Activated T-cell treated with anti-CD3 and anti-CD28 coated beads for 1 hour (primary cell): ENCODE results near the gene MFSD6.

Source experiments
- DNase-seq: peaks from one replicate; pipeline ENCODE4 v3.0.0-alpha.2; 2020; ENCODE audit warnings: low read depth

MFSD6 gene

GRCh38 chr2:190532581-190532980, 124.4 kb downstream of the MFSD6 start:
- no peak for DNase-seq

GRCh38 chr2:190533175-190533967, 125.2 kb downstream of the MFSD6 start:
- no peak for DNase-seq

- DNase-seq = peak; percentile 36
Observed at GRCh38 chr2:190533968-190534309, 125.8 kb downstream of the MFSD6 start.

- peak; percentile 65 for DNase-seq
Observed at GRCh38 chr2:190534310-190535120, 126.4 kb downstream of the MFSD6 start, which contains the start of gene NEMP2. Gene NEMP2, minus strand, starts transcription at chr2:190534722. Its CDS starts 67 bp downstream, at chr2:190534655.

GRCh38 chr2:190535121-190535439, 126.9 kb downstream of the MFSD6 start:
- no peak for DNase-seq

GRCh38 chr2:190535586-190535985, 127.4 kb downstream of the MFSD6 start:
- no peak for DNase-seq

GRCh38 chr2:190537765-190538164, 129.6 kb downstream of the MFSD6 start:
- no peak for DNase-seq

GRCh38 chr2:190538201-190538600, 130.0 kb downstream of the MFSD6 start:
- DNase-seq = no peak

- DNase-seq = no peak
Observed at GRCh38 chr2:190540048-190540447, 131.9 kb downstream of the MFSD6 start.

- no peak for DNase-seq
Observed at GRCh38 chr2:190545093-190545492, 136.9 kb downstream of the MFSD6 start.

GRCh38 chr2:190545555-190546385, 137.6 kb downstream of the MFSD6 start:
- no peak for DNase-seq

- DNase-seq = no peak
Observed at GRCh38 chr2:190546734-190547133, 138.6 kb downstream of the MFSD6 start.

GRCh38 chr2:190547886-190548285, 139.7 kb downstream of the MFSD6 start:
- no peak for DNase-seq

- DNase-seq = no peak
Observed at GRCh38 chr2:190550137-190550536, 142.0 kb downstream of the MFSD6 start.
